Measurements from ENCODE around the gene RSRC1.

DNA sequence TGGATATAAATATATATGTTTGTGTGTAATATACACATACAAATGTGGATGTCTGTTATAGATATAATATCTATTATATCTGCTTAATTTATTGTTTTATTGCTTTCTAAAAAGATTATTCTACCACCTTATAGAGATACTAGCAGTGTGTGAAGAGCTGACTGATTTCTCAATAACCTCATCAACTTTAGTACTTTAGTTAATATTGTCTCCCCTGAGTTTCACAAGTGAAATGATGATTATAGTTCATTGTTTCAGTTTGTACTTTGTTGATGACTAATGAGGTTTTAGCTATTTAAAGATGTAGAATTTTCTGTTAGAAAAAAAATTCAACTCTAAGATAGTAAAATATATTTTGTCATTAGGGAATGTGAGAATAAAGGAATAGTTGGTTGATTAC is 11.4 kb downstream of the RSRC1 start:
- TF ChIP-seq TCF12 (IDR thresholded peaks at IDR 0.05; ENCODE audit: low read depth) (no peak), EGR1 (IDR thresholded peaks at IDR 0.05) (no peak), RAD21 (IDR thresholded peaks at IDR 0.05; ENCODE audit: low read depth) (no peak), EP300 (IDR thresholded peaks at IDR 0.05; ENCODE audit: borderline replicate concordance) (no peak), TAF1 (IDR thresholded peaks at IDR 0.05; ENCODE audit: low read depth) (no peak), CEBPB (IDR thresholded peaks at IDR 0.05) (no peak)
- TF ChIP-seq, protein P1, sequence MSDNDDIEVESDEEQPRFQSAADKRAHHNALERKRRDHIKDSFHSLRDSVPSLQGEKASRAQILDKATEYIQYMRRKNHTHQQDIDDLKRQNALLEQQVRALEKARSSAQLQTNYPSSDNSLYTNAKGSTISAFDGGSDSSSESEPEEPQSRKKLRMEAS (IDR thresholded peaks at IDR 0.05), result no peak
- TF ChIP-seq, protein P2, sequence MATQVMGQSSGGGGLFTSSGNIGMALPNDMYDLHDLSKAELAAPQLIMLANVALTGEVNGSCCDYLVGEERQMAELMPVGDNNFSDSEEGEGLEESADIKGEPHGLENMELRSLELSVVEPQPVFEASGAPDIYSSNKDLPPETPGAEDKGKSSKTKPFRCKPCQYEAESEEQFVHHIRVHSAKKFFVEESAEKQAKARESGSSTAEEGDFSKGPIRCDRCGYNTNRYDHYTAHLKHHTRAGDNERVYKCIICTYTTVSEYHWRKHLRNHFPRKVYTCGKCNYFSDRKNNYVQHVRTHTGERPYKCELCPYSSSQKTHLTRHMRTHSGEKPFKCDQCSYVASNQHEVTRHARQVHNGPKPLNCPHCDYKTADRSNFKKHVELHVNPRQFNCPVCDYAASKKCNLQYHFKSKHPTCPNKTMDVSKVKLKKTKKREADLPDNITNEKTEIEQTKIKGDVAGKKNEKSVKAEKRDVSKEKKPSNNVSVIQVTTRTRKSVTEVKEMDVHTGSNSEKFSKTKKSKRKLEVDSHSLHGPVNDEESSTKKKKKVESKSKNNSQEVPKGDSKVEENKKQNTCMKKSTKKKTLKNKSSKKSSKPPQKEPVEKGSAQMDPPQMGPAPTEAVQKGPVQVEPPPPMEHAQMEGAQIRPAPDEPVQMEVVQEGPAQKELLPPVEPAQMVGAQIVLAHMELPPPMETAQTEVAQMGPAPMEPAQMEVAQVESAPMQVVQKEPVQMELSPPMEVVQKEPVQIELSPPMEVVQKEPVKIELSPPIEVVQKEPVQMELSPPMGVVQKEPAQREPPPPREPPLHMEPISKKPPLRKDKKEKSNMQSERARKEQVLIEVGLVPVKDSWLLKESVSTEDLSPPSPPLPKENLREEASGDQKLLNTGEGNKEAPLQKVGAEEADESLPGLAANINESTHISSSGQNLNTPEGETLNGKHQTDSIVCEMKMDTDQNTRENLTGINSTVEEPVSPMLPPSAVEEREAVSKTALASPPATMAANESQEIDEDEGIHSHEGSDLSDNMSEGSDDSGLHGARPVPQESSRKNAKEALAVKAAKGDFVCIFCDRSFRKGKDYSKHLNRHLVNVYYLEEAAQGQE (IDR thresholded peaks at IDR 0.05; ENCODE audit: low read depth), result no peak

All from Ishikawa (cell line).